ENCODE data around the gene CRYGD.
"Not testable (repeated sequence)": the region's sequence is repeated elsewhere in the genome, so short reads cannot be mapped to it uniquely, and the experiment has no call there.

CRYGD gene

GRCh38 chr2:208142240-208142924, 18.1 kb upstream of the CRYGD start:
- Mint-ChIP-seq H3K27ac (no peak overlapping the region), H3K36me3 (no peaks in the 10 kb centered on the region), H3K27me3 (peaks cover 0 to 6% of the 10 kb centered on the region in 2 donors), H3K9me3 (peaks cover 3 to 7% of the 10 kb centered on the region in 2 donors), H3K4me1 (no peaks in the 10 kb centered on the region), H3K4me3 (no peak overlapping the region)
- DNase-seq (no peak), ATAC-seq (replicated peaks) (no peak)

- DNase-seq (no peak), ATAC-seq (replicated peaks) (no peak)
- H3K9me3 Mint-ChIP-seq = peaks cover 3 to 7% of the 10 kb centered on the region in 2 donors
- H3K27ac Mint-ChIP-seq = no peak overlapping the region
- H3K4me3 Mint-ChIP-seq = no peak overlapping the region
- H3K4me1 Mint-ChIP-seq = no peaks in the 10 kb centered on the region
- H3K36me3 Mint-ChIP-seq = no peaks in the 10 kb centered on the region
- no peaks in the 10 kb centered on the region for H3K27me3 Mint-ChIP-seq
Observed at GRCh38 chr2:208139447-208139846, 15.1 kb upstream of the CRYGD start.

DNA sequence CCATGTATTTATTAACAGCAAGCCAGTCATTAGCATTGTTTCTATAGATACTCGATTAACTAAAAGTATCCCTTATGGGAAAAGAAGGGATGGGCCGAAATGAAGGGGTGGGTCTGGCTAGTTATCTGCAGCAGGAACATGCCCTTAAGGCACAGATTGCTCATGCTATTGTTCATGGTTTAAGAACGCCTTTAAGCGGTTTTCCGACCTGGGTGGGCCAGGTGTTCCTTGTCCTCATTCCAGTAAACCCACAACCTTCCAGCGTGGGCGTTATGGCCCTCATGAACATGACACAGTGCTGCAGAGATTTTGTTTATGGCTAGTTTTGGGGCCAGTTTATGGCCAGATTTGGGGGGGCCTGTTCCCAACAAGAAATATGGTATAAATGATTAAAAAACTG, 14.0 kb upstream of the CRYGD start:
- not testable (repeated sequence) for H3K4me1 Mint-ChIP-seq; H3K9me3 Mint-ChIP-seq; ATAC-seq (replicated peaks); H3K4me3 Mint-ChIP-seq; H3K27ac Mint-ChIP-seq; H3K36me3 Mint-ChIP-seq; DNase-seq; H3K27me3 Mint-ChIP-seq

GRCh38 chr2:208136716-208137094, 12.4 kb upstream of the CRYGD start:
- H3K9me3 Mint-ChIP-seq = peaks cover 3 to 7% of the 10 kb centered on the region in 2 donors
- no peaks in the 10 kb centered on the region for H3K36me3 Mint-ChIP-seq
- H3K4me1 Mint-ChIP-seq = no peaks in the 10 kb centered on the region
- no peak overlapping the region for H3K27ac Mint-ChIP-seq
- DNase-seq (no peak), ATAC-seq (replicated peaks) (no peak)
- H3K4me3 Mint-ChIP-seq = no peak overlapping the region
- H3K27me3 Mint-ChIP-seq = peaks cover 0 to 4% of the 10 kb centered on the region in 2 donors

DNA sequence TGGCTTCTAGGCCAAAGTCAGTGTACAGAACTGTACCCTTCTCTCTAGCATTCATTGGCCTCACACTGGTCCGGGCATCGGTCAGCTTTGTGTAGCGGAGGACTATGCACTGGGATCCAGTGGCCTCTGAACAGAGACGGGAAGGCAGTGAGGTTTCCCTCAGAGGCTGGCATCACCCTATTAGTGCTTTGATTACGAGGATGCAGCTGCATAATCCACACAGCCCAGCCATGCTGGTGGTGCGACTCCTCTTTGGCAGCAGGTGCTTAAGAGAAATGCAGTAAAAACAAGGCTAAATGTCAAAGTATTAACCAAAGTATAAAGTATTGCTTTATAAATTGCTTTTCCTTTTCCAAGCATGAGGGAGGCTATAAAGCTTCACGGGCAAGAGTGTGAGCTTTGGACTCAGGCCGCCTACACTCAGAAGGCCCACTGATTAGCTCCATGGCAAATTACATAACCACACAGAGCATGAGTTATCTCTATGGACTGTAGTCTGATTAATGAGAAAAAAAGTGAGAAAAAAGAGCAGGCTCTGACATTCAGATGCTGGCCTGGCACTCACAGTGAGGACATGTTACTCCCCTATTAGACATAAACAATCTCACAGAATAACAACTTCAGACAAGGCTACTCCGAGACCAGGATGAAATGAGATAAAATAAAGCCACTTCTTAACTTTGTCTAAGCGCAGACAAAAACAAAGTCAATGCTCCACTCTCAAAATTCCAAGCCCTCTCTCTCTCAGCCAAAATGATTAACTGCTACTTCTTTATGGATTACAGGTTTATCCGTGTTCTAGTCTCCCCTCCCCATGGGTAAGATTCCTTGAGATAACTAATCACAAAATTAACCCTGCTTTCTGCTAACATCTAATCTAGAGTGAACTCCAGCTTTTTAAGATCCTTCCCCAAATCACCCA, 11.7 kb upstream of the CRYGD start:
- no peak for ATAC-seq (replicated peaks)
- Mint-ChIP-seq H3K9me3 (peaks cover 3 to 7% of the 10 kb centered on the region in 2 donors), H3K27ac (no peak overlapping the region), H3K27me3 (peaks cover 0 to 4% of the 10 kb centered on the region in 2 donors), H3K4me3 (no peak overlapping the region), H3K36me3 (no peaks in the 10 kb centered on the region), H3K4me1 (no peaks in the 10 kb centered on the region)
- DNase-seq = no peak

GRCh38 chr2:208134928-208135586, 10.7 kb upstream of the CRYGD start:
- Mint-ChIP-seq H3K27me3 (peaks cover 0 to 4% of the 10 kb centered on the region in 2 donors), H3K4me3 (no peak overlapping the region), H3K4me1 (no peaks in the 10 kb centered on the region), H3K36me3 (no peaks in the 10 kb centered on the region), H3K27ac (no peak overlapping the region), H3K9me3 (peaks cover 3 to 7% of the 10 kb centered on the region in 2 donors)
- peak; percentile 31 to 36 for ATAC-seq (replicated peaks)
- DNase-seq = no peak

- Mint-ChIP-seq H3K4me3 (no peak overlapping the region), H3K36me3 (no peaks in the 10 kb centered on the region), H3K27me3 (peaks cover 2 to 24% of the 10 kb centered on the region in 2 donors), H3K27ac (no peak overlapping the region), H3K9me3 (peaks cover 0 to 1% of the 10 kb centered on the region in 2 donors), H3K4me1 (no peaks in the 10 kb centered on the region)
- no peak for DNase-seq
- ATAC-seq (replicated peaks) = no peak
Observed at GRCh38 chr2:208130712-208131110, 6.4 kb upstream of the CRYGD start.

DNA sequence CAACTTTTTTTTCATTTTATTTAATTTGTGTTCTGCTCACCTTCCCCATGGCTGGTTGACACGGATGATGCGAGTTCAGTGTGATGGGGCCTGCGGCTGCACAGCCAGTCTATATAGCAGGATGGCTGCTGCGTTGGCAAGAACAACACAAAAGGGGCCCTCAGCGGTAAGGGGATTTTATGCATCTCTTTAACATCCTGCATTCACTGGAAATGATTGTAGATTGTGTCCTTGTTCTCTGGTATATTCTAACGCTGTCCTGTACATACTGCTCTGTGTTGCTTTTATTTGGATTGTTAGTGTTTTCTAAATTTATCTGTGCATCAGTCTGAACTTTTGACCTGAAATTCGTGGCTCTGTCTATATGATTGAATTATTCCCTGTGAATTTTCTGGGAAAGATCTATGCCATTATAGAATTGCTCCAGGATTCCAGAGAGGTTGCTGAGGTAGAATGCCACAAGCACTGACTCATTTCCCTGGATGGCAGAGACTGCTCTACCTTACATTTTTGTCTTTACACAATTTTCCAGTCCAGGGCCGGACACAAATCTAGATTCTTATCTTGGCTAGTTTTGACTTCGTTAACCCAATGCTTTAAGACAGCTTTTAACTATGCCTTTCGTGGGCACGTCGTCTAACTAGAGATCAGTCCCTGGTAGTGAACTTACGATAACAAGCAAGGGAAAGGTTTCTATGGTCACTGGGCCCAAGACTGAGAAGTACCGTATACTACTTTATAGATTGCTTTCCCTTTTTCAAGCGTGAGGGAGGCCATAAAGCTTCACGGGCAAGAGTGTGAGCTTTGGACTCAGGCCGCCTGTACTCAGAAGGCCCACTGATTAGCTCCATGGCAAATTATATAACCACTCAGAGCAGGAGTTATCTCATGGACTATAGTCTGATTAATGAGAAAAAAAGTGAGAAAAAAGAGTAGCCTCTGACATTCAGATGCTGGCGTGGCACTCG, 5.7 kb upstream of the CRYGD start, which contains the start of gene CRYGC:
Gene CRYGC, minus strand, starts transcription at position 85 of the 968 bp plus-strand sequence. Its CDS starts 36 bp downstream, at position 49.
- no peak within 1 kb of the TSS for H3K27ac Mint-ChIP-seq
- ATAC-seq (replicated peaks) (no peak), DNase-seq (no peak)
- H3K4me1 Mint-ChIP-seq = peaks cover 0 to 1% of the 10 kb centered on the region in 2 donors
- no peak within 1 kb of the TSS for H3K4me3 Mint-ChIP-seq
- peaks cover 0 to 1% of the 10 kb centered on the region in 2 donors for H3K9me3 Mint-ChIP-seq
- no peaks in the 10 kb centered on the region for H3K36me3 Mint-ChIP-seq
- peaks cover 9 to 31% of the 10 kb centered on the region in 2 donors for H3K27me3 Mint-ChIP-seq

DNA sequence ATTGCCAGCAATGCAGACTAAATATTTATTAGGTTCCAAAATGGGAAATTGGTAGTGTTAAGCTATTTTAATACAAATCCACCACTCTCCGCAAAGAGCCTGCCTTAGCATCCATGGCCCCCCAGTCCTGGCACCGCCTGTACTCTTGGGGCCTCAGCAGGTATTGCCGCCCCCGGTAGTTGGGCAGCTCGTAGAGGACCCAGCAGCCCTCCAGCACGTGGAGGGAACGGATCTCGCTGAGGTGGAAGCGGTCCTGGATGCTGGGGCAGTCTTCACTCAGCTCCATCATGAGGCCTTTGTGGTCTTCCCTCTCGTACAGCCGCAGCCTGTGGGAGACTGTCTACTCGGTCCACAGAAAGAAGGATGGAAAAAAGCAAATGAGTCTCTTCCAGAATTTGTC, 3.8 kb upstream of the CRYGD start:
- H3K27me3 Mint-ChIP-seq = peaks cover 24 to 41% of the 10 kb centered on the region in 2 donors
- DNase-seq (no peak), ATAC-seq (replicated peaks) (no peak)
- H3K9me3 Mint-ChIP-seq = peaks cover 0 to 1% of the 10 kb centered on the region in 2 donors
- no peak overlapping the region for H3K4me3 Mint-ChIP-seq
- no peak overlapping the region for H3K27ac Mint-ChIP-seq
- no peaks in the 10 kb centered on the region for H3K36me3 Mint-ChIP-seq
- H3K4me1 Mint-ChIP-seq = peaks cover 5 to 15% of the 10 kb centered on the region in 2 donors

GRCh38 chr2:208127090-208127489, 2.8 kb upstream of the CRYGD start:
- peaks cover 5 to 15% of the 10 kb centered on the region in 2 donors for H3K4me1 Mint-ChIP-seq
- H3K27ac Mint-ChIP-seq = no peak overlapping the region
- ATAC-seq (replicated peaks) (no peak), DNase-seq (no peak)
- H3K36me3 Mint-ChIP-seq = no peaks in the 10 kb centered on the region
- H3K4me3 Mint-ChIP-seq = no peak overlapping the region
- H3K9me3 Mint-ChIP-seq = peaks cover 0 to 1% of the 10 kb centered on the region in 2 donors
- H3K27me3 Mint-ChIP-seq = peaks cover 24 to 37% of the 10 kb centered on the region in 2 donors

- ATAC-seq (replicated peaks) = no peak
- no peak for DNase-seq
- H3K36me3 Mint-ChIP-seq = no peaks in the 10 kb centered on the region
- no peak overlapping the region for H3K4me3 Mint-ChIP-seq
- peaks cover 0 to 1% of the 10 kb centered on the region in 2 donors for H3K9me3 Mint-ChIP-seq
- H3K27me3 Mint-ChIP-seq = peaks cover 32 to 41% of the 10 kb centered on the region in 2 donors
- no peak overlapping the region for H3K27ac Mint-ChIP-seq
- peaks cover 5 to 15% of the 10 kb centered on the region in 2 donors for H3K4me1 Mint-ChIP-seq
Observed at GRCh38 chr2:208125251-208125650, 927 bp upstream of the CRYGD start.

DNA sequence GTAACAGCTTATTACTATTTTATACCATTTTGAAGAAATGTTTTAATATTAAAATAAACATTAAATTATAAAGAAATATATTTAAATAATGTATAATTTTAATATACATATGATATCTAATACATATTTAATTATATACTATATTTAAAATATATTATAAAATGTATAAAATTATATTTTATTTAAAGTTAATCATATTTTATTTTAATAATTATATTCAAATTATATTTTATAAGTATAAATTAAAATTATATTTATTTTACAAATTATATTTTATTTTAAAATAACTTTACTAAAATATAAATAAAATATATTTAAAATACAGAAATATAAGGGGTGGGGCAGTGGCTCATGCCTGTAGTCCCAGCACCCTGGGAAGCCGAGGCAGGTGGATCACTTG, 2.1 kb downstream of the CRYGD start:
- peaks cover 28 to 32% of the 10 kb centered on the region in 2 donors for H3K27me3 Mint-ChIP-seq
- H3K36me3 Mint-ChIP-seq = no peaks in the 10 kb centered on the region
- peaks cover 5 to 15% of the 10 kb centered on the region in 2 donors for H3K4me1 Mint-ChIP-seq
- peaks cover 0 to 1% of the 10 kb centered on the region in 2 donors for H3K9me3 Mint-ChIP-seq
- H3K27ac Mint-ChIP-seq = no peak overlapping the region
- H3K4me3 Mint-ChIP-seq = no peak overlapping the region
- ATAC-seq (replicated peaks) (no peak), DNase-seq (no peak)

GRCh38 chr2:208118918-208119317, 5.4 kb downstream of the CRYGD start:
- Mint-ChIP-seq H3K9me3 (no peaks in the 10 kb centered on the region), H3K36me3 (no peaks in the 10 kb centered on the region), H3K27me3 (peaks cover 7 to 12% of the 10 kb centered on the region in 2 donors), H3K4me3 (no peak overlapping the region), H3K4me1 (peaks cover 1 to 3% of the 10 kb centered on the region in 2 donors), H3K27ac (no peak overlapping the region)
- ATAC-seq (replicated peaks) (no peak), DNase-seq (no peak)

All from stimulated activated naive B cell treated with anti-CD40 and anti-IgM and Interleukin-4, amounts not matched to agents 10 μg/mL and 1 μg/mL and 100 μg/mL, for 72 hours (primary cell).